Measurements from ENCODE around the gene XRCC4.

XRCC4 gene

GRCh38 chr5:83270311-83270710, 193.0 kb downstream of the XRCC4 start:
- no peak overlapping the region for H3K4me3 ChIP-seq (ENCODE audit: low read depth, low read length)
- TF ChIP-seq ZSCAN16 (tag by site-specific recombination; IDR thresholded peaks at IDR 0.05), result no peak
- peak; percentile 88 for TF ChIP-seq WT1 (tag by site-specific recombination; IDR thresholded peaks at IDR 0.05)
- 0 out of 2 replicates have a peak, but pooled peaks have one; percentile 25 for TF ChIP-seq ZBTB44 (tag by site-specific recombination; IDR thresholded peaks at IDR 0.05)
- ChIA-PET CTCF (interaction anchor here (0.6 kb wide), 2 partner anchors 293 to 448 kb away, joined by 3 read pairs; no protein-coding TSS in a partner anchor), POLR2A (interaction anchor here (0.7 kb wide), 1 partner anchor 14 kb away, joined by 3 read pairs; no protein-coding TSS in a partner anchor)
- 0 out of 2 replicates have a peak, but pooled peaks cover 2% of the 10 kb centered on the region for H3K4me1 ChIP-seq (ENCODE audit: control insufficient read depth, insufficient read depth, low read length)
- no peak overlapping the region for H3K27ac ChIP-seq (ENCODE audit: extremely low read depth, low read depth, low read length)
- no peaks in the 10 kb centered on the region for H3K9me3 ChIP-seq (ENCODE audit: control insufficient read depth, insufficient read depth, low read depth, low read length)
- no peaks in the 10 kb centered on the region for H3K36me3 ChIP-seq (ENCODE audit: control insufficient read depth in 2 of 2, insufficient read depth in 1 of 2, low read length in 2 of 2)

- peaks cover 4% of the 10 kb centered on the region; the same call in 1 of the 2 replicates for H3K4me1 ChIP-seq (ENCODE audit: control insufficient read depth, insufficient read depth, low read length)
- ChIA-PET CTCF (no interaction called here), POLR2A (no interaction called here)
- H3K27ac ChIP-seq (ENCODE audit: extremely low read depth, low read depth, low read length), result no peak overlapping the region
- TF ChIP-seq ZNF560 (tag by site-specific recombination; IDR thresholded peaks at IDR 0.05; ENCODE audit: borderline replicate concordance) (no peak), ZNF155 (tag by site-specific recombination; IDR thresholded peaks at IDR 0.05) (no peak), ZNF514 (tag by site-specific recombination; IDR thresholded peaks at IDR 0.05) (no peak), ZNF624 (tag by site-specific recombination; IDR thresholded peaks at IDR 0.05) (no peak), ELK4 (IDR thresholded peaks at IDR 0.05; ENCODE audit: borderline replicate concordance, low read depth, low read length) (no peak), EGR2 (tag by site-specific recombination; IDR thresholded peaks at IDR 0.05; ENCODE audit: low read depth) (no peak), ZXDB (tag by site-specific recombination; IDR thresholded peaks at IDR 0.05) (no peak), ZNF510 (tag by site-specific recombination; IDR thresholded peaks at IDR 0.05; ENCODE audit: insufficient replicate concordance) (no peak), ZNF544 (tag by site-specific recombination; IDR thresholded peaks at IDR 0.05) (no peak), ZNF513 (tag by site-specific recombination; IDR thresholded peaks at IDR 0.05) (no peak), ZNF311 (tag by site-specific recombination; IDR thresholded peaks at IDR 0.05; ENCODE audit: borderline replicate concordance) (no peak), ZNF561 (tag by site-specific recombination; IDR thresholded peaks at IDR 0.05; ENCODE audit: borderline replicate concordance) (no peak), ZNF670 (tag by site-specific recombination; IDR thresholded peaks at IDR 0.05; ENCODE audit: low read depth) (no peak), ZNF335 (tag by site-specific recombination; conservative IDR thresholded peaks at IDR 0.05) (no peak), ZBTB6 (tag by site-specific recombination; IDR thresholded peaks at IDR 0.05) (no peak), ZNF664 (tag by site-specific recombination; IDR thresholded peaks at IDR 0.05) (no peak), FEZF1 (tag by site-specific recombination; IDR thresholded peaks at IDR 0.05) (no peak), ZNF677 (tag by site-specific recombination; IDR thresholded peaks at IDR 0.05) (no peak), REPIN1 (tag by site-specific recombination; IDR thresholded peaks at IDR 0.05; ENCODE audit: low read depth) (no peak), ZNF24 (tag by site-specific recombination; IDR thresholded peaks at IDR 0.05) (no peak)
- no peaks in the 10 kb centered on the region for H3K36me3 ChIP-seq (ENCODE audit: control insufficient read depth in 2 of 2, insufficient read depth in 1 of 2, low read length in 2 of 2)
- H3K4me3 ChIP-seq (ENCODE audit: low read depth, low read length), result no peak overlapping the region
- no peaks in the 10 kb centered on the region for H3K9me3 ChIP-seq (ENCODE audit: control insufficient read depth, insufficient read depth, low read depth, low read length)
These were observed 199.8 kb downstream of the XRCC4 start for GRCh38 chr5:83277154-83277553.
